NCI-H187 treated with DMSO at 0.1 percent for 48 hours (cell line): ENCODE measurements around the gene CELSR1.
"Not testable (repeated sequence)": the region's sequence is repeated elsewhere in the genome, so short reads cannot be mapped to it uniquely, and the experiment has no call there.

Experiments used
- DNase-seq: peaks from one replicate; lab custom pipeline; 2025; lab: John Stamatoyannopoulos, UW

CELSR1 gene

GRCh38 chr22:46320166-46320710, 217.2 kb downstream of the CELSR1 start:
- DNase-seq = no peak

- no peak for DNase-seq
These were observed 218.1 kb downstream of the CELSR1 start for GRCh38 chr22:46319319-46319718.

GRCh38 chr22:46318576-46318975, 218.8 kb downstream of the CELSR1 start:
- DNase-seq = no peak

GRCh38 chr22:46317646-46318045, 219.8 kb downstream of the CELSR1 start:
- no peak for DNase-seq

GRCh38 chr22:46315976-46316375, 221.4 kb downstream of the CELSR1 start:
- DNase-seq = no peak

- DNase-seq = not testable (repeated sequence)
These were observed 224.6 kb downstream of the CELSR1 start for GRCh38 chr22:46312848-46313247.

GRCh38 chr22:46312056-46312455, 225.4 kb downstream of the CELSR1 start:
- no peak for DNase-seq
